ENCODE data around the gene EIF1AD. TPM values are rescaled to one million over a fixed set of nuclear protein-coding genes. Genes with fewer than 3 reads are reported as not detected.

Gene EIF1AD
- total and polyA plus RNA-seq, 9 of the 15 experiments (the other 6 are each of a cell fraction or from before 2014, with no cell fraction given), result 50.1 to 98.8 (median 58.7) TPM

DNA sequence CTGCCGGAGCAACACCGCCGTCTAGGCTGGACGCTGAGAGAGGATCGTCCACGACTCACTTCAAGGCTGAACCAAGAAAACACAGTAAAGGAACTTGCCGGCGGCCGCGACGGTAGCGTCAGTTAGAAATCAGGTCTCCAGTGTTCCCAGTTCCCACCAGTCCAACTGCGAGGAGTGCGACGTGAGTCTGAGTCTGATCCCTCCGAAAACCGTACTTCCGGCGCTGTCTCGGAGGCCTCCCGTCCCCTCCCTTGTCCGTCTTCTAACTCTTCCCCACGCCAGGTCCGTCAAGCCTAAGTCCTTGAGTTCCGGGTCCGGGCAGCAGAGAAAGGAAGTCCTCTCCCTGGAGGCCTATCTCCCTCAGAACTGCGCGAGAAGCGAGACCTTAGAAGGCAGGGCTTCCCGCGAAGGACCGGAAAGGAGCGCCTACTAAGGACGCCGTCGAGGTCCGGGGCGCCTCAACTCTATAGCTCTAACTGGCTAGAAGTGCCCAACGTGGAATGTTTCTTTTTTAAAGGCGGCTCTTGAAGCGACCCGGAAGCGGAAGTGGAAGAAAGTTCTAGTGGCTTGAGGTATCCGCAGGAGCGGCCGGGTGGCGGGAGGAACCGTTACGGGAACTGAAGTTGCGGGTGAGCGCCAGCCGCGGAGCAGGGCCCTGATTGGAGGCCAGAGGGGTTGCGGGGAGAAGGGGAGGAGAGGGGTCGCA is at the start of gene EIF1AD, which contains the start of gene BANF1 (continued):
- TF ChIP-seq, protein P1, sequence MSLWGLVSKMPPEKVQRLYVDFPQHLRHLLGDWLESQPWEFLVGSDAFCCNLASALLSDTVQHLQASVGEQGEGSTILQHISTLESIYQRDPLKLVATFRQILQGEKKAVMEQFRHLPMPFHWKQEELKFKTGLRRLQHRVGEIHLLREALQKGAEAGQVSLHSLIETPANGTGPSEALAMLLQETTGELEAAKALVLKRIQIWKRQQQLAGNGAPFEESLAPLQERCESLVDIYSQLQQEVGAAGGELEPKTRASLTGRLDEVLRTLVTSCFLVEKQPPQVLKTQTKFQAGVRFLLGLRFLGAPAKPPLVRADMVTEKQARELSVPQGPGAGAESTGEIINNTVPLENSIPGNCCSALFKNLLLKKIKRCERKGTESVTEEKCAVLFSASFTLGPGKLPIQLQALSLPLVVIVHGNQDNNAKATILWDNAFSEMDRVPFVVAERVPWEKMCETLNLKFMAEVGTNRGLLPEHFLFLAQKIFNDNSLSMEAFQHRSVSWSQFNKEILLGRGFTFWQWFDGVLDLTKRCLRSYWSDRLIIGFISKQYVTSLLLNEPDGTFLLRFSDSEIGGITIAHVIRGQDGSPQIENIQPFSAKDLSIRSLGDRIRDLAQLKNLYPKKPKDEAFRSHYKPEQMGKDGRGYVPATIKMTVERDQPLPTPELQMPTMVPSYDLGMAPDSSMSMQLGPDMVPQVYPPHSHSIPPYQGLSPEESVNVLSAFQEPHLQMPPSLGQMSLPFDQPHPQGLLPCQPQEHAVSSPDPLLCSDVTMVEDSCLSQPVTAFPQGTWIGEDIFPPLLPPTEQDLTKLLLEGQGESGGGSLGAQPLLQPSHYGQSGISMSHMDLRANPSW (CRISPR knock-in tag; IDR thresholded peaks at IDR 0.05), result peak; percentile 97; the same call in 1 of the 2 replicates
- peak; percentile 41 for TF ChIP-seq CHD1 (IDR thresholded peaks at IDR 0.05; ENCODE audit: low read length)
- peak; percentile 99 for TF ChIP-seq GTF2E2 (tag; IDR thresholded peaks at IDR 0.05)
- peak; percentile 98 to 100 (median 99) for TF ChIP-seq ZBTB11 (CRISPR knock-in tag; IDR thresholded peaks at IDR 0.05)
- no peak for TF ChIP-seq SREBF2 (CRISPR knock-in tag; IDR thresholded peaks at IDR 0.05)
- no peak for TF ChIP-seq HIVEP1 (CRISPR knock-in tag; IDR thresholded peaks at IDR 0.05)
- peak; percentile 86 for TF ChIP-seq PKNOX1 (IDR thresholded peaks at IDR 0.05)
- TF ChIP-seq, protein P2, sequence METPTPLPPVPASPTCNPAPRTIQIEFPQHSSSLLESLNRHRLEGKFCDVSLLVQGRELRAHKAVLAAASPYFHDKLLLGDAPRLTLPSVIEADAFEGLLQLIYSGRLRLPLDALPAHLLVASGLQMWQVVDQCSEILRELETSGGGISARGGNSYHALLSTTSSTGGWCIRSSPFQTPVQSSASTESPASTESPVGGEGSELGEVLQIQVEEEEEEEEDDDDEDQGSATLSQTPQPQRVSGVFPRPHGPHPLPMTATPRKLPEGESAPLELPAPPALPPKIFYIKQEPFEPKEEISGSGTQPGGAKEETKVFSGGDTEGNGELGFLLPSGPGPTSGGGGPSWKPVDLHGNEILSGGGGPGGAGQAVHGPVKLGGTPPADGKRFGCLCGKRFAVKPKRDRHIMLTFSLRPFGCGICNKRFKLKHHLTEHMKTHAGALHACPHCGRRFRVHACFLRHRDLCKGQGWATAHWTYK (CRISPR knock-in tag; IDR thresholded peaks at IDR 0.05), result no peak
- no peak for TF ChIP-seq WHSC1 (IDR thresholded peaks at IDR 0.05; ENCODE audit: low read length)
- no peak for TF ChIP-seq ATF1 (CRISPR knock-in tag; IDR thresholded peaks at IDR 0.05)
- TF ChIP-seq ATF1 (tag; IDR thresholded peaks at IDR 0.05), result peak; percentile 90
- peak; percentile 90 for TF ChIP-seq CTBP1 (IDR thresholded peaks at IDR 0.05; ENCODE audit: borderline replicate concordance)
- TF ChIP-seq ZNF140 (CRISPR knock-in tag; IDR thresholded peaks at IDR 0.05), result no peak
- TF ChIP-seq NFIX (CRISPR knock-in tag; IDR thresholded peaks at IDR 0.05; ENCODE audit: low read depth), result no peak
- no peak for TF ChIP-seq SNRNP70 (optimal IDR thresholded peaks at IDR 0.05; ENCODE audit: low read depth, low read length)
- TF ChIP-seq MTA3 (IDR thresholded peaks at IDR 0.05; ENCODE audit: borderline replicate concordance), result peak; percentile 90
- TF ChIP-seq TRIM24 (IDR thresholded peaks at IDR 0.05), result peak; percentile 44 to 100; a peak in 3 of 4 replicates
- TF ChIP-seq TOE1 (IDR thresholded peaks at IDR 0.05; ENCODE audit: borderline replicate concordance), result peak; percentile 91
- no peak for TF ChIP-seq TOE1 (CRISPR knock-in tag; IDR thresholded peaks at IDR 0.05; ENCODE audit: borderline replicate concordance, low read depth)

All from K562 (cell line).